Hepatocyte (in vitro differentiated cells): Measurements from ENCODE around the gene ZCCHC9.
"Not testable (repeated sequence)": the region's sequence is repeated elsewhere in the genome, so short reads cannot be mapped to it uniquely, and the experiment has no call there.

Experiments used
- EZH2 ChIP-seq: fragments of 200-600 bp; sonication (generic); IDR thresholded peaks from 2 replicates; pipeline ENCODE4 v1.6.1; 2016; ENCODE audit warnings: antibody characterized with exemption, mild to moderate bottlenecking, borderline replicate concordance
- EZH2phosphoT487 ChIP-seq: fragments of 200-600 bp; sonication (generic); IDR thresholded peaks from one replicate; pipeline ENCODE4 v1.6.1; 2018; ENCODE audit warnings: antibody characterized with exemption, mild to moderate bottlenecking, low read depth, moderate library complexity; ENCODE audit not compliant: unreplicated experiment, severe bottlenecking
- TF ChIP-seq, protein P1 (sequence below): fragments of 200-600 bp; sonication (generic); IDR thresholded peaks from 2 replicates; pipeline ENCODE4 v1.5.1; 2016; ENCODE audit warnings: antibody characterized with exemption, mild to moderate bottlenecking; ENCODE audit not compliant: poor library complexity

DNA sequence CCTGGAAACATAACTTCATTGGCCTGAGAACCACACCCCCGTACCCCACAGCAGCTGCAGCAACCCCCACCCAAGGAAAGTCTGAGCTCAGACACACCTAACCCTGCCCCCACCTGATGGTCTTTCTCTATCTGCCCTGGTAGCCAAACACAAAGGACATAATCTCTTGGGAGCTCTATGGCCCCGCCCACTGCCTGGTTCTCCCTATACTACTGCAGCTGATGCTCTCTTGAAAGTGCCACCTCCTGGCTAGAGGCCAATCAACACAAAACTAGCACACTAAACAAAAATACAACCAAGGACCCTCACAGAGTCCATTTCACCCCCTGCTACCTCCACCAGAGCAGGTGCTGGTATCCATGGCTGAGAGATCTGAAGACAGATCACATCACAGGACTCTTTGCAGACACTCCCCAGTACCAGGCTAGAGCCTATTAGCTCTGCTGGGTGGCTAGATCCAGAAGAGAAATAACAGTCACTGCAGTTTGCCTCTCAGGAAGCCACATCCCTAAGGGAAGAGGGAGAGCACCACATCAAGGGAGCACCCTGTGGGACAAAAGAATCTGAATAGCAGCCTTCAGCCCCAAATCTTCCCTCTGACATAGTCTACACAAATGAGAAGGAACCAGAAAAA lies 30.9 kb upstream of the ZCCHC9 start:
- TF ChIP-seq, protein P1, sequence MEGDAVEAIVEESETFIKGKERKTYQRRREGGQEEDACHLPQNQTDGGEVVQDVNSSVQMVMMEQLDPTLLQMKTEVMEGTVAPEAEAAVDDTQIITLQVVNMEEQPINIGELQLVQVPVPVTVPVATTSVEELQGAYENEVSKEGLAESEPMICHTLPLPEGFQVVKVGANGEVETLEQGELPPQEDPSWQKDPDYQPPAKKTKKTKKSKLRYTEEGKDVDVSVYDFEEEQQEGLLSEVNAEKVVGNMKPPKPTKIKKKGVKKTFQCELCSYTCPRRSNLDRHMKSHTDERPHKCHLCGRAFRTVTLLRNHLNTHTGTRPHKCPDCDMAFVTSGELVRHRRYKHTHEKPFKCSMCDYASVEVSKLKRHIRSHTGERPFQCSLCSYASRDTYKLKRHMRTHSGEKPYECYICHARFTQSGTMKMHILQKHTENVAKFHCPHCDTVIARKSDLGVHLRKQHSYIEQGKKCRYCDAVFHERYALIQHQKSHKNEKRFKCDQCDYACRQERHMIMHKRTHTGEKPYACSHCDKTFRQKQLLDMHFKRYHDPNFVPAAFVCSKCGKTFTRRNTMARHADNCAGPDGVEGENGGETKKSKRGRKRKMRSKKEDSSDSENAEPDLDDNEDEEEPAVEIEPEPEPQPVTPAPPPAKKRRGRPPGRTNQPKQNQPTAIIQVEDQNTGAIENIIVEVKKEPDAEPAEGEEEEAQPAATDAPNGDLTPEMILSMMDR: not testable (repeated sequence)
- not testable (repeated sequence) for TF ChIP-seq EZH2, EZH2phosphoT487
